OCI-LY7 (cell line): ENCODE results near the gene PRDX1. TPM values are rescaled to one million over a fixed set of nuclear protein-coding genes. Genes with fewer than 3 reads are reported as not detected.
"Not testable (repeated sequence)": the region's sequence is repeated elsewhere in the genome, so short reads cannot be mapped to it uniquely, and the experiment has no call there.

Source experiments
- BruUV-seq: library from RNA; stranded (reverse); fragments of 400-500 nt; replicated peaks from 2 replicates; lab custom pipeline; 2021; lab: Mats Ljungman, UMichigan
- CTCF ChIA-PET: fragments of 300-600 bp; sonication (Branson Sonifier 250); formaldehyde crosslinking; loops from one replicate; lab custom pipeline; 2022; ENCODE audit warnings: antibody characterized with exemption; ENCODE audit not compliant: unreplicated experiment; lab: Charles Lee
- POLR2A ChIA-PET: fragments of 300-600 bp; sonication (Branson Sonifier 250); formaldehyde crosslinking; loops from one replicate; lab custom pipeline; 2022; ENCODE audit warnings: antibody characterized with exemption; lab: Charles Lee
- DNase-seq: peaks from one replicate; pipeline ENCODE4 v3.0.0-alpha.2; 2015; ENCODE audit warnings: low spot score
- H2AFZ ChIP-seq: fragments of 200-600 bp; sonication (generic), shearing (Covaris generic); 2 replicates; pipeline ENCODE4 v1.6.1; 2014; ENCODE audit warnings: mild to moderate bottlenecking, antibody characterized with exemption, low read length, moderate library complexity
- H3K27ac ChIP-seq: fragments of 200-600 bp; sonication (generic); 2 replicates; pipeline ENCODE4 v1.5.1; 2014; ENCODE audit warnings: mixed run types, low read depth, mild to moderate bottlenecking, moderate library complexity, low read length, inconsistent platforms; ENCODE audit not compliant: poor library complexity, severe bottlenecking
- H3K36me3 ChIP-seq: fragments of 200-600 bp; sonication (generic); 2 replicates; pipeline ENCODE4 v1.6.1; 2014; ENCODE audit warnings: mild to moderate bottlenecking, antibody characterized with exemption, low read length, moderate library complexity, mixed read lengths; ENCODE audit not compliant: insufficient read depth
- H3K4me1 ChIP-seq: fragments of 200-600 bp; sonication (generic); 2 replicates; pipeline ENCODE4 v1.5.1; 2014; ENCODE audit warnings: mild to moderate bottlenecking, low read length; ENCODE audit not compliant: insufficient read depth, poor library complexity, severe bottlenecking
- H3K4me2 ChIP-seq: fragments of 200-600 bp; sonication (generic); 2 replicates; pipeline ENCODE4 v1.6.1; 2014; ENCODE audit warnings: mild to moderate bottlenecking, low read length
- H3K4me3 ChIP-seq: fragments of 200-600 bp; sonication (generic); 2 replicates; pipeline ENCODE4 v1.5.1; 2014; ENCODE audit warnings: mild to moderate bottlenecking, low read depth, low read length; ENCODE audit not compliant: poor library complexity, severe bottlenecking
- H3K79me2 ChIP-seq: fragments of 200-600 bp; sonication (generic); 2 replicates; pipeline ENCODE4 v1.6.1; 2016; ENCODE audit warnings: low read depth, mild to moderate bottlenecking, low read length, moderate library complexity, mixed read lengths; ENCODE audit not compliant: insufficient read depth
- H3K9me2 ChIP-seq: fragments of 200-600 bp; sonication (generic); 2 replicates; pipeline ENCODE4 v1.6.1; 2016; ENCODE audit warnings: mild to moderate bottlenecking, low read length, mixed read lengths; ENCODE audit not compliant: insufficient read depth
- H3K9me3 ChIP-seq: fragments of 200-600 bp; sonication (generic); 2 replicates; pipeline ENCODE4 v1.6.1; 2014; ENCODE audit warnings: mild to moderate bottlenecking, mixed run types, low read length, mixed read lengths
- H4K20me1 ChIP-seq: fragments of 200-600 bp; sonication (generic); 2 replicates; pipeline ENCODE4 v1.6.1; 2014; ENCODE audit warnings: mild to moderate bottlenecking, antibody characterized with exemption, low read length, moderate library complexity, mixed read lengths; ENCODE audit not compliant: insufficient read depth
- CTCF ChIP-seq: fragments of 200-600 bp; sonication (generic); conservative IDR thresholded peaks from 2 replicates; pipeline ENCODE4 v1.5.1; 2014; ENCODE audit warnings: mild to moderate bottlenecking, antibody characterized with exemption, low read length, moderate library complexity, mixed read lengths
- EZH2phosphoT487 ChIP-seq: fragments of 200-600 bp; sonication (generic); IDR thresholded peaks from 2 replicates; pipeline ENCODE4 v1.6.1; 2018; ENCODE audit warnings: low read depth, borderline replicate concordance, mild to moderate bottlenecking, mixed run types, antibody characterized with exemption, low read length, moderate library complexity, mixed read lengths
- intact Hi-C: fragments of 100-400 bp; cut with micrococcal nuclease; formaldehyde crosslinking; loops from one replicate; pipeline ENCODE4 v1.10.0; 2022; ENCODE audit not compliant: unreplicated experiment
- total RNA-seq, 2 experiments: library from RNA; depleted of rRNA in 1 of 2; stranded (reverse); fragments of >200 nt in 1 of 2; shearing (Covaris generic) in 1 of 2; gene quantifications; 2 replicates each; pipeline ENCODE4 v1.2.3, GENCODE V29; 2014 to 2022

PRDX1 gene
- total RNA-seq, 2 experiments from 2014 or later: 814 to 851 TPM

GRCh38 chr1:45477646-45478045 is 44.0 kb downstream of the PRDX1 start:
- TF ChIP-seq EZH2phosphoT487: no peak
- no peak for TF ChIP-seq CTCF
- no peak overlapping the region for H3K4me2 ChIP-seq
- H3K4me3 ChIP-seq: no peak overlapping the region
- no peak overlapping the region for H3K27ac ChIP-seq
- H2AFZ ChIP-seq: no peak overlapping the region
- no peaks in the 10 kb centered on the region for H3K79me2 ChIP-seq
- no peak for DNase-seq
- ChIA-PET CTCF (no interaction called here), POLR2A (no interaction called here)
- H3K4me1 ChIP-seq: peaks cover 4% of the 10 kb centered on the region
- H3K36me3 ChIP-seq: no peaks in the 10 kb centered on the region
- intact Hi-C loops: no loop called here
- no peaks in the 10 kb centered on the region for H3K9me2 ChIP-seq
- H4K20me1 ChIP-seq: no peaks in the 10 kb centered on the region
- BruUV-seq: no TSS peak
- H3K9me3 ChIP-seq: no peaks in the 10 kb centered on the region

- H3K4me2 ChIP-seq, intact Hi-C loops, H3K9me3 ChIP-seq, H3K27ac ChIP-seq, BruUV-seq, POLR2A ChIA-PET, H3K36me3 ChIP-seq, H3K9me2 ChIP-seq, H2AFZ ChIP-seq, H4K20me1 ChIP-seq, H3K79me2 ChIP-seq, DNase-seq, H3K4me1 ChIP-seq, CTCF ChIA-PET, H3K4me3 ChIP-seq: not testable (repeated sequence)
Observed at GRCh38 chr1:45474194-45474593, 47.5 kb downstream of the PRDX1 start.

GRCh38 chr1:45473302-45473701 is 48.4 kb downstream of the PRDX1 start:
- no TSS peak for BruUV-seq
- Histone ChIP-seq H3K9me2 (no peaks in the 10 kb centered on the region), H3K79me2 (no peaks in the 10 kb centered on the region), H2AFZ (no peak overlapping the region), H3K4me2 (no peak overlapping the region), H3K27ac (no peak overlapping the region), H3K36me3 (no peaks in the 10 kb centered on the region), H4K20me1 (no peaks in the 10 kb centered on the region), H3K9me3 (no peaks in the 10 kb centered on the region), H3K4me3 (no peak overlapping the region), H3K4me1 (peaks cover 4% of the 10 kb centered on the region)
- TF ChIP-seq CTCF: no peak
- no peak for TF ChIP-seq EZH2phosphoT487
- no peak for DNase-seq
- ChIA-PET CTCF (no interaction called here), POLR2A (interaction anchor here (0.6 to 1.0 kb wide), 3 partner anchors 11 to 102 kb away, joined by 3 to 7 read pairs (median 4); no protein-coding TSS in a partner anchor)
- intact Hi-C loops: no loop called here
